OCI-LY1 (cell line): ENCODE results near the gene MDC1.

Source experiments
- CTCF ChIP-seq: fragments of 200-600 bp; sonication (generic), shearing (Covaris generic); IDR thresholded peaks from 2 replicates; pipeline ENCODE4 v1.5.1; 2017; ENCODE audit warnings: mild to moderate bottlenecking, antibody characterized with exemption, low read length, moderate library complexity, mixed read lengths
- EZH2 ChIP-seq: fragments of 200-600 bp; sonication (generic), shearing (Covaris generic); IDR thresholded peaks from 2 replicates; pipeline ENCODE4 v1.8.0; 2017; ENCODE audit warnings: borderline replicate concordance, mixed run types, mild to moderate bottlenecking, antibody characterized with exemption, low read length, moderate library complexity, mixed read lengths

DNA sequence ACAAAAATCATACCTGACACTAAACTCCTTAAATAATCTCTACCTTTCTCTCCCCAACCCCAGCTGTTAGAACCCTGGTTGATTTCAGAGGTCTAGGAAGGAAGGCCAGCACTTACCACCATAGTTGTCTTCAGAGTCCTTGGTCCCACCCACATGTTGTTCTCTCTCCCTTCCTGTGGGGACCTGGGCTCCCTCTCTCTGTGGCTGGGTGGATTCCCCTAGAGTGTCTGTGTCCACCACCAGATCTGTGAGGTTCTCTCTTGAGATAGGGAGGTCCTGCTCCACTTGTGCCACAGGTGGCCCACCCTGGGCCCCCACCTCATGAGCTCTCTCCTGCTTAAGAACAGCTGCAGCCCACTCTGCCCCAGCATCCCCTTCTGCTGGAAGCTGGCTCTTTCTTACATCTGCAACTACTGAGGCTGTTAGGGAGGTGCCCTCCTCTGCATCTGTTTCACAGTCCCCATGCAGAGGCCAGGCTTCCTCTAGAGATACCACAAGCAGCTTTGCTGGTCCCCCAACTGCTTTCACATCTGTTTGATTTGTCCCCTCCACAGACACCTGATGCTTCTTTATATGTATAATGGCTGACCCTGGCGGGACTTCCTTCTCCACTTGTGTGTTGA lies 5.2 kb downstream of the MDC1 start:
- no peak for TF ChIP-seq CTCF
- no peak for TF ChIP-seq EZH2
